HG03280 (cell line): ENCODE measurements around the gene SPESP1.

Source experiments
- ATAC-seq: cut with Tn5 transposase; IDR thresholded peaks from one replicate; pipeline ENCODE4 v1.9.1; 2021; ENCODE audit warnings: mild to moderate bottlenecking, moderate library complexity; ENCODE audit not compliant: unreplicated experiment

SPESP1 gene

GRCh38 chr15:68990231-68990991 is 60.1 kb downstream of the SPESP1 start:
- ATAC-seq, result no peak

- ATAC-seq, result no peak
Observed at GRCh38 chr15:68990992-68991500, 60.7 kb downstream of the SPESP1 start.

GRCh38 chr15:68991723-68992122 is 61.4 kb downstream of the SPESP1 start:
- no peak for ATAC-seq

GRCh38 chr15:68992696-68993095 is 62.4 kb downstream of the SPESP1 start:
- no peak for ATAC-seq

- ATAC-seq, result no peak
Observed at GRCh38 chr15:68993276-68993675, 63.0 kb downstream of the SPESP1 start.

- ATAC-seq, result no peak
Observed at GRCh38 chr15:68994149-68994548, 63.8 kb downstream of the SPESP1 start.

- ATAC-seq, result no peak
Observed at GRCh38 chr15:68994981-68995761, 64.8 kb downstream of the SPESP1 start.
